ENCODE data around the gene OAS1.

GRCh38 chr12:112885236-112885635 lies 21.5 kb upstream of the OAS1 start:
- TF ChIP-seq, protein P1, sequence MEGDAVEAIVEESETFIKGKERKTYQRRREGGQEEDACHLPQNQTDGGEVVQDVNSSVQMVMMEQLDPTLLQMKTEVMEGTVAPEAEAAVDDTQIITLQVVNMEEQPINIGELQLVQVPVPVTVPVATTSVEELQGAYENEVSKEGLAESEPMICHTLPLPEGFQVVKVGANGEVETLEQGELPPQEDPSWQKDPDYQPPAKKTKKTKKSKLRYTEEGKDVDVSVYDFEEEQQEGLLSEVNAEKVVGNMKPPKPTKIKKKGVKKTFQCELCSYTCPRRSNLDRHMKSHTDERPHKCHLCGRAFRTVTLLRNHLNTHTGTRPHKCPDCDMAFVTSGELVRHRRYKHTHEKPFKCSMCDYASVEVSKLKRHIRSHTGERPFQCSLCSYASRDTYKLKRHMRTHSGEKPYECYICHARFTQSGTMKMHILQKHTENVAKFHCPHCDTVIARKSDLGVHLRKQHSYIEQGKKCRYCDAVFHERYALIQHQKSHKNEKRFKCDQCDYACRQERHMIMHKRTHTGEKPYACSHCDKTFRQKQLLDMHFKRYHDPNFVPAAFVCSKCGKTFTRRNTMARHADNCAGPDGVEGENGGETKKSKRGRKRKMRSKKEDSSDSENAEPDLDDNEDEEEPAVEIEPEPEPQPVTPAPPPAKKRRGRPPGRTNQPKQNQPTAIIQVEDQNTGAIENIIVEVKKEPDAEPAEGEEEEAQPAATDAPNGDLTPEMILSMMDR (optimal IDR thresholded peaks at IDR 0.05 in 1 of 3, IDR thresholded peaks at IDR 0.05 in 1 of 3, conservative IDR thresholded peaks at IDR 0.05 in 1 of 3; ENCODE audit: extremely low read depth in 1 of 3, insufficient read depth in 2 of 3, low read length in 3 of 3), result no peak
- TF ChIP-seq EZH2 (IDR thresholded peaks at IDR 0.05; ENCODE audit: low read length), result no peak
